ENCODE measurements around the gene CASP14. TPM values are rescaled to one million over a fixed set of nuclear protein-coding genes. Genes with fewer than 3 reads are reported as not detected.

CASP14 gene
- total and polyA plus RNA-seq, 2 of the 13 experiments (the other 11 are each of a cell fraction or from before 2014, with no cell fraction given) = not detected

DNA sequence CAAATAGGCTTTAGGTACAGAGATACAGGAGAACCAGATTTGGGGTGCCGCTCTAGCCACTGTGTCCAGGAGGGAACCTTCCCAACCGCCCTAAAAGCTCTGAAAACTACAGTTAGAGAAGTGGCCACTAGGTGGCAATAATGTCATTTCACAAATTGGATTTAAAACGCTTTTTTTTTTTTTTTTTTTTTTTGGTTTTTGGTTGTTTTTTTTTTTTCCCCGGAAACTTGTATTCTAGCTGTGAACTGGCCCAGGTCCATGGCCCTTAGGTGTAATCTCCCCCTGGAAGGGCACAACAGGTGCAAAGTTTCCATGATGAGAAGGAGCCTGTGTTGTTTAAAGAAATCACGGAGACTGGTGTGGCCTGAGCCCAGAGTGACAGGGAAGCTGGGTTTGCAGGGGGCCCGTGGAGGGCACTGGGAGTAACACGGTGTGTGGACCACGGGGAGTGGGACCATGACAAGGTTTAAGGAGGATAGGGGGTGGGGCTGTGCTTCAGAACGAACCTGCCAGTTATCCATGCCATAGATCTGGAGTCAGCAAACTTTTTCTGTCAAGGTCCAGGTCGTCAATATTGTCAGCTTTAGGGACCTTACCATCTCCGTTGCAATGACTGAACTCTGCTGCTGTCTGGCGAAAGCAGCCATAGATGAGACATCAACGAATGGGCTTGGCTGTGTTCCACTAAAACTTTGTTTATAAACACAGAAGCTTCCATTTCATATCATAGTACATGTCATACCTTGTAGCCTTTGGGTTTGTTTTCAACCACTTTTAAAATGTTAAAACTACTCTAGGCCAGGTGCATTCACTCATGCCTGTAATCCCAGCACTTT is 42.9 kb downstream of the CASP14 start:
- intact Hi-C loops (cut with micrococcal nuclease; ENCODE audit: unreplicated experiment) = loop anchor here (1.0 kb wide), 1 partner anchor 58 kb away; no protein-coding TSS in a partner anchor
- peak; percentile 77 for ATAC-seq
- peak; percentile 67 for TF ChIP-seq STAG1 (CRISPR knock-in tag; IDR thresholded peaks at IDR 0.05)
- no peak for TF ChIP-seq RBM22 (optimal IDR thresholded peaks at IDR 0.05; ENCODE audit: low read length)
- TF ChIP-seq NR2C2 (CRISPR knock-in tag; IDR thresholded peaks at IDR 0.05; ENCODE audit: borderline replicate concordance) = no peak
- TF ChIP-seq, protein P1, sequence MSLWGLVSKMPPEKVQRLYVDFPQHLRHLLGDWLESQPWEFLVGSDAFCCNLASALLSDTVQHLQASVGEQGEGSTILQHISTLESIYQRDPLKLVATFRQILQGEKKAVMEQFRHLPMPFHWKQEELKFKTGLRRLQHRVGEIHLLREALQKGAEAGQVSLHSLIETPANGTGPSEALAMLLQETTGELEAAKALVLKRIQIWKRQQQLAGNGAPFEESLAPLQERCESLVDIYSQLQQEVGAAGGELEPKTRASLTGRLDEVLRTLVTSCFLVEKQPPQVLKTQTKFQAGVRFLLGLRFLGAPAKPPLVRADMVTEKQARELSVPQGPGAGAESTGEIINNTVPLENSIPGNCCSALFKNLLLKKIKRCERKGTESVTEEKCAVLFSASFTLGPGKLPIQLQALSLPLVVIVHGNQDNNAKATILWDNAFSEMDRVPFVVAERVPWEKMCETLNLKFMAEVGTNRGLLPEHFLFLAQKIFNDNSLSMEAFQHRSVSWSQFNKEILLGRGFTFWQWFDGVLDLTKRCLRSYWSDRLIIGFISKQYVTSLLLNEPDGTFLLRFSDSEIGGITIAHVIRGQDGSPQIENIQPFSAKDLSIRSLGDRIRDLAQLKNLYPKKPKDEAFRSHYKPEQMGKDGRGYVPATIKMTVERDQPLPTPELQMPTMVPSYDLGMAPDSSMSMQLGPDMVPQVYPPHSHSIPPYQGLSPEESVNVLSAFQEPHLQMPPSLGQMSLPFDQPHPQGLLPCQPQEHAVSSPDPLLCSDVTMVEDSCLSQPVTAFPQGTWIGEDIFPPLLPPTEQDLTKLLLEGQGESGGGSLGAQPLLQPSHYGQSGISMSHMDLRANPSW (CRISPR knock-in tag; IDR thresholded peaks at IDR 0.05; ENCODE audit: borderline replicate concordance) = no peak
- TF ChIP-seq, protein P2, sequence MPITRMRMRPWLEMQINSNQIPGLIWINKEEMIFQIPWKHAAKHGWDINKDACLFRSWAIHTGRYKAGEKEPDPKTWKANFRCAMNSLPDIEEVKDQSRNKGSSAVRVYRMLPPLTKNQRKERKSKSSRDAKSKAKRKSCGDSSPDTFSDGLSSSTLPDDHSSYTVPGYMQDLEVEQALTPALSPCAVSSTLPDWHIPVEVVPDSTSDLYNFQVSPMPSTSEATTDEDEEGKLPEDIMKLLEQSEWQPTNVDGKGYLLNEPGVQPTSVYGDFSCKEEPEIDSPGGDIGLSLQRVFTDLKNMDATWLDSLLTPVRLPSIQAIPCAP (CRISPR knock-in tag; IDR thresholded peaks at IDR 0.05; ENCODE audit: low read depth) = no peak
- no peak for TF ChIP-seq KAT8 (CRISPR knock-in tag; IDR thresholded peaks at IDR 0.05)
- no peak for TF ChIP-seq CC2D1A (CRISPR knock-in tag; IDR thresholded peaks at IDR 0.05)
- TF ChIP-seq ZNF724P (CRISPR knock-in tag; IDR thresholded peaks at IDR 0.05; ENCODE audit: borderline replicate concordance) = no peak
- TF ChIP-seq SOX13 (IDR thresholded peaks at IDR 0.05) = no peak
- no peak for TF ChIP-seq SOX13 (CRISPR knock-in tag; conservative IDR thresholded peaks at IDR 0.05 in 1 of 2, IDR thresholded peaks at IDR 0.05 in 1 of 2)
- TF ChIP-seq ZNF256 (CRISPR knock-in tag; conservative IDR thresholded peaks at IDR 0.05) = no peak
- TF ChIP-seq, protein P3, sequence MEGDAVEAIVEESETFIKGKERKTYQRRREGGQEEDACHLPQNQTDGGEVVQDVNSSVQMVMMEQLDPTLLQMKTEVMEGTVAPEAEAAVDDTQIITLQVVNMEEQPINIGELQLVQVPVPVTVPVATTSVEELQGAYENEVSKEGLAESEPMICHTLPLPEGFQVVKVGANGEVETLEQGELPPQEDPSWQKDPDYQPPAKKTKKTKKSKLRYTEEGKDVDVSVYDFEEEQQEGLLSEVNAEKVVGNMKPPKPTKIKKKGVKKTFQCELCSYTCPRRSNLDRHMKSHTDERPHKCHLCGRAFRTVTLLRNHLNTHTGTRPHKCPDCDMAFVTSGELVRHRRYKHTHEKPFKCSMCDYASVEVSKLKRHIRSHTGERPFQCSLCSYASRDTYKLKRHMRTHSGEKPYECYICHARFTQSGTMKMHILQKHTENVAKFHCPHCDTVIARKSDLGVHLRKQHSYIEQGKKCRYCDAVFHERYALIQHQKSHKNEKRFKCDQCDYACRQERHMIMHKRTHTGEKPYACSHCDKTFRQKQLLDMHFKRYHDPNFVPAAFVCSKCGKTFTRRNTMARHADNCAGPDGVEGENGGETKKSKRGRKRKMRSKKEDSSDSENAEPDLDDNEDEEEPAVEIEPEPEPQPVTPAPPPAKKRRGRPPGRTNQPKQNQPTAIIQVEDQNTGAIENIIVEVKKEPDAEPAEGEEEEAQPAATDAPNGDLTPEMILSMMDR (CRISPR knock-in tag; IDR thresholded peaks at IDR 0.05) = peak; percentile 63
- TF ChIP-seq SMC3 (IDR thresholded peaks at IDR 0.05; ENCODE audit: low read length) = peak; percentile 20; the same call in 1 of the 2 replicates
- no peak for TF ChIP-seq ZNF317 (CRISPR knock-in tag; IDR thresholded peaks at IDR 0.05)
- no peak for TF ChIP-seq ZNF572 (CRISPR knock-in tag; IDR thresholded peaks at IDR 0.05)

More for the DNA sequence above, 42.9 kb downstream of the CASP14 start:
- no peaks in the 10 kb centered on the region for H3K9me3 ChIP-seq (ENCODE audit: low read length)
- no peak overlapping the region for H3K27ac ChIP-seq (ENCODE audit: extremely low read length, insufficient read depth, low read length)
- peak overlapping the region; percentile 67 for H3K4me2 ChIP-seq (ENCODE audit: low read depth, low read length)
- FAIRE-seq (peak; percentile 66), DNase-seq (ENCODE audit: low spot score) (peak; percentile 66)
- no peak overlapping the region for H3K9ac ChIP-seq (ENCODE audit: insufficient read depth, low read depth, low read length)
- H3K27me3 ChIP-seq (ENCODE audit: control insufficient read depth in 1 of 2, insufficient read depth in 2 of 2, low read length in 2 of 2) = peaks cover 0 to 9% of the 10 kb centered on the region in 2 experiments; a peak in 2 of 5 replicates
- H3K4me1 ChIP-seq (ENCODE audit: insufficient read depth, low read length) = peaks cover 21% of the 10 kb centered on the region
- ChIA-PET CTCF (ENCODE audit: low intra/inter-chr PET ratio, low total read pairs) (interaction anchor here (1.6 to 4.0 kb wide), 2 partner anchors 58 to 85 kb away, joined by 3 to 30 read pairs; no protein-coding TSS in a partner anchor), POLR2A (interaction anchor here (0.7 kb wide), 1 partner anchor 1650 kb away, joined by 3 read pairs; no protein-coding TSS in a partner anchor)
- H2AFZ ChIP-seq (ENCODE audit: low read length) = peak overlapping the region; percentile 52
- H3K4me3 ChIP-seq (replicated peaks in 1 of 3; ENCODE audit: insufficient read depth in 1 of 3, low read depth in 2 of 3, low read length in 3 of 3) = peak overlapping the region in 2 of 3 experiments; percentile 7 to 37; a peak in 3 of 6 replicates
- no peaks in the 10 kb centered on the region for H3K36me3 ChIP-seq (replicated peaks in 1 of 2; ENCODE audit: control insufficient read depth in 1 of 2, insufficient read depth in 2 of 2, low read length in 2 of 2)
- in situ Hi-C loops (cut with HindIII; ENCODE audit: extremely low pct_ligation_motif_present, low pct_unique_long_range_greater_than_20kb) = loop anchor here (25.0 kb wide), 1 partner anchor 470 kb away; no protein-coding TSS in a partner anchor
- H4K20me1 ChIP-seq (ENCODE audit: insufficient read depth, low read length) = no peaks in the 10 kb centered on the region
- no peaks in the 10 kb centered on the region for H3K79me2 ChIP-seq (ENCODE audit: insufficient read depth, low read length)
- 2% methylated on average over 10 of the region's 13 CpGs for WGBS (ENCODE audit: low lambda C conversion rate)
- BruUV-seq (replicated peaks) = no TSS peak
